ENCODE results near the gene SCARF2.

SCARF2 gene

GRCh38 chr22:20440637-20441591 lies 3.3 kb upstream of the SCARF2 start:
- DNase-seq (ENCODE audit: low spot score), result no peak

- no peak for DNase-seq (ENCODE audit: low spot score)
Measured at GRCh38 chr22:20439928-20440575, 2.4 kb upstream of the SCARF2 start.

GRCh38 chr22:20439556-20439927 lies 1.9 kb upstream of the SCARF2 start:
- no peak for DNase-seq (ENCODE audit: low spot score)

- DNase-seq (ENCODE audit: low spot score), result peak; percentile 86
Measured at GRCh38 chr22:20438678-20439492, 1.3 kb upstream of the SCARF2 start.

GRCh38 chr22:20438427-20438677 lies 727 bp upstream of the SCARF2 start:
- DNase-seq (ENCODE audit: low spot score), result no peak

- DNase-seq (ENCODE audit: low spot score), result peak; percentile 51
Measured at GRCh38 chr22:20436768-20437612, 635 bp downstream of the SCARF2 start.

GRCh38 chr22:20436307-20436767 lies 1.3 kb downstream of the SCARF2 start:
- DNase-seq (ENCODE audit: low spot score), result peak; percentile 89

GRCh38 chr22:20435436-20436306 lies 2.0 kb downstream of the SCARF2 start:
- DNase-seq (ENCODE audit: low spot score), result peak; percentile 37

- no peak for DNase-seq (ENCODE audit: low spot score)
Measured at GRCh38 chr22:20434773-20435172, 2.9 kb downstream of the SCARF2 start.

GRCh38 chr22:20434264-20434751 lies 3.3 kb downstream of the SCARF2 start:
- DNase-seq (ENCODE audit: low spot score), result no peak

- no peak for DNase-seq (ENCODE audit: low spot score)
Measured at GRCh38 chr22:20433686-20434241, 3.9 kb downstream of the SCARF2 start.

GRCh38 chr22:20433191-20433590 lies 4.4 kb downstream of the SCARF2 start:
- no peak for DNase-seq (ENCODE audit: low spot score)

GRCh38 chr22:20432244-20432686 lies 5.4 kb downstream of the SCARF2 start:
- no peak for DNase-seq (ENCODE audit: low spot score)

- no peak for DNase-seq (ENCODE audit: low spot score)
Measured at GRCh38 chr22:20431511-20432192, 6.0 kb downstream of the SCARF2 start.

- peak; percentile 35 for DNase-seq (ENCODE audit: low spot score)
Measured at GRCh38 chr22:20430720-20431510, 6.7 kb downstream of the SCARF2 start.

- no peak for DNase-seq (ENCODE audit: low spot score)
Measured at GRCh38 chr22:20430101-20430719, 7.4 kb downstream of the SCARF2 start.

GRCh38 chr22:20429254-20430100 lies 8.1 kb downstream of the SCARF2 start:
- DNase-seq (ENCODE audit: low spot score), result peak; percentile 26
